ENCODE measurements around the gene LDLRAD3.

The LDLRAD3 gene

DNA sequence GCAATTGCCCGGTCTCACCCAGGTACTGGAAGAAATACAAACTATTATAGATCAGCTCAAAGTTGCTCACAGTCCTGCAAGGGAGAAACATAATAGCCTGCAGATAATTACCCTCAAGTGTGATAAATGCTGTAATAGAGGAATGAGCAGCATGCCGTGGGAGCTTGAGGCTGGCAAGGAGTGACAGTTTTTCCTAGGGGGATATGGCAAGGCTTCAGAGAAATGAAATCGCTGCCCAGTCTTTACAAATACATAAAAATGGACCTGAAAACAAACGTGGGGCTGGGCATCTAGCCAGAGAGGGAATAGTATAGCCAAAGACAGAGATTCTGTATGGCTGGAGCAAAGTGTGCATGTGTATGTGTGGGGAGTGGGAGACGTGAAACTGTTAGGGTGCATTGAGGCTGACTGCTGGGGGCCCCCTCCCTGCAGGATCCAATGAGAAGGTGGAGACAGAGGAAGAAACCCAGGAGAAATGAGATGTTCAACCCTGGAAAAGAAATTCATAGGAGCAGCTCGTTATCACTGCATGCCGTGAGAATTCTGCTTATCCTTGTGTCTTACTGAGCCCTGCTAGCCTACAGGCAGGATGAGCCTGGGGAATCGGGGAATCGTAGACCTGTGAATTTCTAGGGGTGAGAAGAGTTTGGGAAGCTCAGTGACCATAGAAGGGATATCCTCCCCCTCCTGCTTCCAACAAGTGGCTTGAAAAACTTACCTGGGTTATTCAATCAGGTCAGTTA is 167.0 kb downstream of the LDLRAD3 start:
- no peak for DNase-seq

GRCh38 chr11:36114095-36114494 is 170.2 kb downstream of the LDLRAD3 start:
- no peak for DNase-seq

DNA sequence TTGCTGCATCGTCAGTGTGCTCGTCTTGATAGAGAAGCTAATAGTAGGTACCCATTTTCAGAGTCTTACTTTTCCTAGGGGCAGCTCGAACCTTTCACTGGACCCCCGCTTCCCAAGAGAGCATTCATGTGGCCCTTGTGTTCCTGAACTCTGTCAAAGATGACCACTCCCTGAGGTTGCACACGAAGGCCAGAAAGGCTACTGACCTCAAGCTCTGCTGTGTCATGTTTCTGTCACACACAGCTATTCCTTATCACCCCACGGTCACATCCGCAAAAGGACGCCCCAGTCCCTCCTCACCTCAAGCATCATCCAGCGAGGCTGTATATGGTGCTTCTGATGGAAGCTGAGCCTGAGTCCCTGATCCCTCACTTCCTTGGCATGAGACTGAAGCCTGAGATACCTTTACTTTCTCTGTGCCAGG is 171.5 kb downstream of the LDLRAD3 start:
- DNase-seq = no peak

DNA sequence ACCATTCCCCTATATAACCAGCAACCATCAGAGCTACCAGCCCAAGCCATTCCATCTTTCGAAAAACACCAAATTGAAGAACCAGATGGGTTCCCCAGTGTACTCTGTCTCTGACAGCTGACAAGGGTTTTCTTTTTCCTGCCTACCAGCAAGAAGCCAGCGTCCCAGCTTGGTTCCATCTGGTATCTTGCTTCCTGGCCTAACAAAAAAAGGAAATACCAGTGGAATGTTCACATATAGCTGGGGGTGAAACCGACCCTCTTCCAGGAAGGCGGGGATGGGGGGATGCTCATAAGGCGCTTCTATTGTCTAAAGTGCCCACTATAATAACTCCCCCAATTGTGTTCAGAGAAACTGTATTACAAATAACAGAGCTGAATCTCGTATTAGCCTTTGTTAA is 172.3 kb downstream of the LDLRAD3 start:
- DNase-seq = no peak

GRCh38 chr11:36118084-36118483 is 174.2 kb downstream of the LDLRAD3 start:
- no peak for DNase-seq

DNA sequence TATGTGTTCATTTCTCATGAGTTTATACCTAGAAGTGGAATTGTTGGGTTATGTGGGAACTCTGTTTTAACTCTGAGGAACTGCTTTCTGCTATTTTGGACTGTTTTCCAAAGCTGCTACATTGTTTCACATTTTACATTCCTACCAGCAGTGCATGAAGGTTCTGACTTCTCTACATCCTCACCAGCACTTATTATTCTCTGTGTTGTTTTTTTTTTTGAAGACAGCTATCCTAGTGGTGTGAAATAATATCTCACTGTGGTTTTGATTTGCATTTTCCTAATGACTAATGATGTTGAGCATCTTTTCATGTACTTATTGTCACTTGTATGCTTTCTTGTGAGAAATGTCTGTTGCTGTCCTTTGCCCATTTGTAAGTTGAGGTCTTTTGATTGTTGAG is 175.4 kb downstream of the LDLRAD3 start:
- DNase-seq = no peak

DNA sequence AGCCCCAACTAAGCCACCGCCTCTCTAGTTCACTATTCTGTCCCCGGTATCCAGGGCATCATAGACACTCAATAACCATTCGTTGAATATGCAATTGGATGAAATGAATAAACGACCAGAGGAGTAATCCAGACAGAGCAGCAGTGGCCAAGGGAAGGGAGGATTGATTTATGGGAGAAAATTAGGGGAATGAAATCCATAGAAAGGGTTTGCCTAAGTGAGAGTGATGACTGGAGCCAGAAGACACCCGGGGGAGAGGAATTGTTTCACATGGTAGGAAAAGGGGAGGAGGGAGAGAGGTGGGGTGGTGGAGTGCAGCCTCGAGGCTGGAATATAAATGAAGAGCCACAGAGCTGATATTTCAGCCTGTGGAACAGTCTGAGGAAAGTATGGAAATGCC is 177.2 kb downstream of the LDLRAD3 start:
- DNase-seq = no peak

DNA sequence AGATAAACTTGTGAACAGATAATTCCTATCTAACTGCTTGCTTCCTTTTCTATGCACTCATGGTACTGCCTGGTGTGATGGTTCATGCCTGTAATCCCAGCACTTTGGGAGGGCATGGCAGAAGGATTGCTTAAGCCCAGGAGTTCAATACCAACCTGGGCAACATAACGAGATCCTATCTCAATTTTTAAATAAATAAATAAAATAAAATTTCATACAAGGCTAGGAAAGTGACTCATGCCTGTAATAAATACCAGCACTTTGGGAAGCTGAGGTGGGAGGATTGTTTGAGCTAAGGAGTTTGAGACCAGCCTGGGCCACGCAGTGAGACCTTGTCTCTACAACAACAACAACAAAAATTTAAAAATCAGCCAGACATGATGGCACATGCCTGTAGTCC is 178.8 kb downstream of the LDLRAD3 start:
- no peak for DNase-seq

DNA sequence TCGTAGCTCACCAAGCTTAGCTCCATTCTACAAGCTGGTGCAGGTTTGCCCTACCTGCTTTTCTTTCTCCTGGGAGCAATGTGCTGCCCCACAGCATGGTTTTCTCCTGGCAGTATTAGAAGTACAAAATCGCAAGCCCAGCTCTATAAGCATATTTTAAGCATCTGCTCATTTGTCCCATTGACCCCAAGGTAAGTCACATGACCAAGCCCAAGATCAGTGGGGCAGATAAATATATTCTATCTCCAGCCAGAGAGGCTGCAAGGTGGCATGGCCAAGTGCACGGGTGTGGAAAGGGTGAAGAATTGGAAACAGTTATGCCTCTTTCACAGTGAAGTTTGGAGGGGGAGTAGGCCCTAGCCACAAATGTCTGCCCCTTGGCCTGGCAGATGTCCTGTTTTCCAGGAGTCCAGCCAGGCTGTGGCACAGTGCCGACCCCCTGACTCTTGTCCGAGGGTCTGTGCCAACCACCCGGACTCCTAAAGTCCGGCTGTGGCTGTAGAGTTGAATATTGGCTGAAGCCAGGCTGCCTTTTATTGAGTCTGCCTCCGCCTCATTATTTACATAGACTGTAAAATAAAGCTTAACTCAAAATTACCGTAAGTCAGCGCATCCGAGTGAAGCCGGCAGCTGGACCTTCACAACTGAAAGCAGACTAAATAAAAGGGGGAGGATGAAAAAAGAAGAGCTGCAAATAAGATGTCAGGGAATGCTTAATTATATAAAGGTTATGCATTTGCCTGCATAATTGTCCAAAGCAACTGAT is 179.7 kb downstream of the LDLRAD3 start:
- no peak for DNase-seq

- no peak for DNase-seq
Observed at GRCh38 chr11:36126678-36127077, 182.8 kb downstream of the LDLRAD3 start.

- DNase-seq = no peak
Observed at GRCh38 chr11:36127550-36127949, 183.7 kb downstream of the LDLRAD3 start.

GRCh38 chr11:36129955-36130354 is 186.1 kb downstream of the LDLRAD3 start:
- no peak for DNase-seq

- no peak for DNase-seq
Observed at GRCh38 chr11:36130401-36130800, 186.5 kb downstream of the LDLRAD3 start.

GRCh38 chr11:36131721-36132397 is 188.0 kb downstream of the LDLRAD3 start:
- DNase-seq = peak in 1 of 2 donors; percentile 1

GRCh38 chr11:36132940-36133339 is 189.1 kb downstream of the LDLRAD3 start:
- DNase-seq = no peak

GRCh38 chr11:36135076-36135475 is 191.2 kb downstream of the LDLRAD3 start:
- DNase-seq = no peak

- DNase-seq = no peak
Observed at GRCh38 chr11:36139767-36140166, 195.9 kb downstream of the LDLRAD3 start.

- DNase-seq = no peak
Observed at GRCh38 chr11:36141196-36141953, 197.5 kb downstream of the LDLRAD3 start.

GRCh38 chr11:36141956-36142355 is 198.1 kb downstream of the LDLRAD3 start:
- DNase-seq = no peak

DNA sequence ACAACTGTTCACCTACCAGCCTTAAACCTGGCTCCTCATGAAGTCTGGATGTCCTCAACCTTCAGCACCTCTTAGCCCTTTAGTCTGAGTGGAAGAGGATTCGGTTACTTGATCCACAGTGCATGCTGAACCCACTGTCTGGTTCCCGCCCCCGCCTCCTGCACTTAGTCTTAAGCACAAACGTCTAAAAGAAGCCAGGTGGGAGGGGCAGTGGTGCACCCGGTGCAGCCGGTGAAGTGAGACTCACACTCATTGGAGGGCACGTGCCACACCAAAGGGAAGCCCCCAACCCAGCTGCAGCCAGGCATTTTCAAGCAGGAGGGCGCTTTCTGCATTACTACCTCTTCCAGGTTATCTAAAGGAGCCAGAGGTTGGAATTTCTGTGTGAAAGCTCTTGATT is 198.6 kb downstream of the LDLRAD3 start:
- DNase-seq = no peak

DNA sequence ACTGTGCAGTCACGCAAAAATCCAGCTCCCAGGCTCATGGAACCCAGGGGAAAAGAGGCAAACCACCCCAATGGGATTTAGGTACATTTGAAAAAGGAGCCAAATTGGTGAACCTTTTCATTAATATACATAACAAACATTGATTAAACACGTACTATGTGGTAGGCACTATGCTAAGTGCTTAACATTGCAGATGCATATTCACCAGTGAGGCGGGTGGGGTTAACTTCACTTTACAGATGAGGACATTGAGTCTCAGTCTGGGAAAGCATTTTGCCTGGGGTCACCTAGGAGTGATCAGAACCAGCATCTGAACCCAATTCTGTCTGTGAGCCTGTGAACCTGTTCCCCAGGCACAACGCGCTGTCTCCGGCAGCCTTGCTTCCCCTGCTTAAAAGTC is 199.0 kb downstream of the LDLRAD3 start:
- no peak for DNase-seq

GRCh38 chr11:36146437-36146836 is 202.6 kb downstream of the LDLRAD3 start:
- no peak for DNase-seq

GRCh38 chr11:36147491-36147890 is 203.6 kb downstream of the LDLRAD3 start:
- DNase-seq = no peak

Measured in bone marrow (tissue), 2 donors.